Activated CD4-positive, alpha-beta T cell treated with anti-CD3 and anti-CD28 coated beads for 24 hours (primary cell): ENCODE results near the gene PCSK5.

Experiments
- DNase-seq, 2 donors: peaks; one replicate each; pipeline ENCODE4 v3.0.0-alpha.2; 2020; ENCODE audit warnings: low read depth in 2 of 2

Gene PCSK5

DNA sequence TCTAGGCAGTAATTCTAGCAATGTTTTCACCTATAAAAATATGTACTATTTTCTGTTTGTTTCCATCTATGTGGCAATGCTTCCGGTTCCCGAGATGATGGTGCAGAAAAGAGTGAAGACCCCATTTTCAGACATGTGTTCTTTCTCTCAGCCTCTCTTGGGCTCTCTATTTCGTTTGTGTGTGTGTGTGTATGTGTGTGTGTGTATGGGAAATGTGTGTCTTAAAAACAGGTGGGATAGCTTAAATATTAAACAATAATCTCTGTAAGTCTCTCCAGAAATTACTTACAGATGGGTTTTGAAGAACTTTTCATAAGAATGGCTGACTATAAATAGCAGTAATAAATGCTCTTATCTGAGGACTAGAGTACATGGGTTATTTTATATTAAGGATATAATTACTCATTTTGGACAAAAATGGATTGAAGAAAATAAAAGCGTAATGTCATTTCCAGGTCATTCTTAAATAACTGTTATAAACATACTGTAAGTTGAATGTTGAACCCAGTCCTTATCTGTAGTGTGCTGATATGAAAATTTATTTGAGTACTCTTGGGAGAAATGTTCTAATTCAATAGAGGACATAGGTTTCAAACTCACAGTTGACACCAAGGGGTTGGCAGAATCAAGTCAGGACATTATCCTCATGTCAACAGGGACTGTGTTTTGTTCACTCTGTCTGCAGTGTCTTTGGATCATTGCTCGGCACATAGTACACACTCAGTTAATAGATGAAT, 31.1 kb downstream of the PCSK5 start:
- DNase-seq = no peak

DNA sequence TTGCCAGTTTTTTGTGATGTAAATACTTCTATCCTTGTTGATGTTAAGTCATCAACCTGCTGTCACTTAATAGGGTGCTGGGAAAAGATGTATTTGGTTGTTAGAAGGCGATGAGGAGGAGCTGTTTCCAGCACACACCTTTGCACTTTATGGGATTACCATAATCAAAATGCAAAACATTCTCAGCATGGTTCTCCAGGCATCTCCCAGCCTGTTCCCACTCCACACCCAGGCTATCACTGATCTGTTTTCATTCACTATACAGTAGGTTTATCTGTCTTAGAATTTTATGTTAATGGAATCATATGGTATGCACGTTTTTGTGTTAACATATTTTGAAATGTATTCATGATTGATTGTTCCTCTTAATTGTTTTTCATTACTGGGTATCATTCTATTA, 35.9 kb downstream of the PCSK5 start:
- DNase-seq = no peak

DNA sequence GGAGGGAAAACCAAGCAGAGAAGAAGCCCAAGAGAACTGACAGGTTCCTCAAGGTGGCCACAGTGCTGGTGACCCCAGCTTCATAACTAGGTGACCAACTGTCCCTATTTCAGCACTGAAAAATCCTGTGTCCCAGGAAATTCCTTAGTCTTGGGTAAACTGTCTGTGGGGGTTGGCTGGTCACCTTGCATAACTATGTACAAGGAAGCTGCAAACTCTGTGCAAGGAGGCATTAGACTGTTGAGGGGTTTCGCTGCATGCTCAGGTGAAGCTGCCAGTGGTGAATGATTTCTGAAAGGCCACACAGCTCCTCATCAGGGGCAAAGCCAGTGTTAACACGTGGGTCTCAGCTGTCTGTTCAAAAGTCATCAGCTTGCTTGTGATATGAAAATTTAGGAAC, 36.9 kb downstream of the PCSK5 start:
- DNase-seq = no peak

DNA sequence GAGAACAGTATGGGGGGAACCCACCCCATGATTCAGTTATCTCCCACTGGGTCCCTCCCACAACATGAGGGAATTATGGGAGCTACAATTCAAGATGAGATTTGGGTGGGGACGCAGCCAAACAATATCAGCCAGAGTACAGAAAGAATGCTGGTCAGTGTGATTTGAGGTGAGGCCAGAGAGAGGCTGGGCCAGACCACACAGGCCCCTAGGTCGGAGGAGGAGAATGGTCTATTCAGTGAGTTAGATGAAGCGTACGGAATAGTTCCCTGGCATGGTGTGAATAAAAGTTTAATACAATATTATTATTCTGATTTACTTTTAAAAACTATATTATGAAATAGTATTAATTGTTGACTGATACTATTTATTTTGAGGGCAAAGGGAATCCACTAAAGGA, 39.7 kb downstream of the PCSK5 start:
- no peak for DNase-seq

GRCh38 chr9:75930730-75931321, 40.4 kb downstream of the PCSK5 start:
- DNase-seq = no peak

GRCh38 chr9:75933982-75934381, 43.5 kb downstream of the PCSK5 start:
- no peak for DNase-seq

- DNase-seq = no peak
These were observed 45.1 kb downstream of the PCSK5 start for GRCh38 chr9:75935591-75935990.

GRCh38 chr9:75937521-75938258, 47.2 kb downstream of the PCSK5 start:
- no peak for DNase-seq

DNA sequence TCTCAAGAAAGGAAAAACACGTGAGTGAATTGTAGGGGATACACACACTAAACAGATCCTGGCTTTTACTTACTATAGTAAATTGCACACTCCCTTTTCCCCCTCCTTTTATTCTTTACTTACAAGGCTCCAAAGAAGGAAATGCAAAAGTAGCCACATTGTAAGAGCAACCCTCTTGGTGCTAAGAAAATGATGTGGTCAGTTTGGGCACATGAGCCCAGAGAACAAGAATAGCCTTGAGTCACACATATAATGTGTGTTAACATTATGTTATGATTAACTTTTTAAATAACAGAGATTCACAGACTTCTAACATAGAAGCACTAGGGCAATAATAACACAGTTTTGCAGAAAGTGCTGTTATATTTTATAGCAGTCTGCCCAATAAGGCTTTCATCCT, 48.5 kb downstream of the PCSK5 start:
- no peak for DNase-seq

GRCh38 chr9:75939536-75940111, 49.2 kb downstream of the PCSK5 start:
- no peak for DNase-seq

GRCh38 chr9:75941066-75941465, 50.6 kb downstream of the PCSK5 start:
- no peak for DNase-seq

DNA sequence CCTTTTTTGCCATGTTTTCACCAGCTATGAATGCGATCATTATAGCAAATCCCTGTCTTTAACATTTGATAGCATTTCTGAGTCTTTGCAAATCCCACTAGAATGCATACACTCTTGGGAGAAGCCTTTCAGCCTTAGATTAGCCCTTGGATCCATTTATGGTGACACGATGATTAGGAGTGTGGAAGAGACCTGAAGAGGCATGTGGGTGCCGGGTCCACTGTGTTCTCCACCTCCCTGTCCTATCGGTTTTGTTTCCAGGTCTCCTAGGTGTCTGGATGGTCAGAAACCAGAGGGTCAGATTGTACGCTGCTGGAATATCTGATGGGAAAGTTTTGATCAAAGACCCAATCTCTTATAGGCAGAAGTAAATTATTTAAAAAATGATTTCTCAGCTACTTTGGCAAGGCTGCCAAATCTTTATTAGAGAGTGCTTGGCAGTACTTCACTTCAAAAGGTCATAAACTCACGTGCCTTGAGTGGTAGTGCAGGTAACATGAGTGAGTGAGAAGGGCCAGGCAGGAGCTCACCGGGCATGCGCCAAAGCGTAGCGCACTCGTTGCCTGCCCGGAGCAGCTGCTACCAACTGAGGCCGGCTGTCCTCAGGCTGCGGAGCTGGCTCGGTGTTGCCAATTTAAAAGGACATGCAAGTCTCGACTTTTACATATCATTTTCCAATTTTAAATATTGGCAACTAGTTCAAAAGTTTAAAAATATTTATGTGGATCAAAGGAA, 51.3 kb downstream of the PCSK5 start:
- DNase-seq = no peak

DNA sequence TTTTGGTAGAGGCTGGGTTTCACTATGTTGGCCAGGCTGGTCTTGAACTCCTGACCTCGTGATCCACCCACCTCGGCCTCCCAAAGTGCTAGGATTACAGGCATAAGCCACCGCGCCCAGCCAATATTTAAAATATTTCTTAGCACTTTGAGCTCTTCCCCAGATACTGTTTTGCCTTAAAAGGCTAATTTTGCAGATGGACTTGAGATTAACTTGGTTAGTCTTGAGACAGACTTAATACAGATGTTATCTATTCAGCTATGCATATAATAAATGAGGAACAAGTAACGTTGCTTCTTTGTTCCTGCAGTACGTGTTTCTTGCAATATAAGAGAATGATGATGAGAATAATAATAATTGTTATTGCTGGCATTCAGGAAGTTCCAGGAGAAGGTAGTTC, 56.3 kb downstream of the PCSK5 start:
- DNase-seq = no peak

GRCh38 chr9:75947233-75947632, 56.8 kb downstream of the PCSK5 start:
- DNase-seq = no peak

GRCh38 chr9:75950998-75951397, 60.5 kb downstream of the PCSK5 start:
- no peak for DNase-seq

DNA sequence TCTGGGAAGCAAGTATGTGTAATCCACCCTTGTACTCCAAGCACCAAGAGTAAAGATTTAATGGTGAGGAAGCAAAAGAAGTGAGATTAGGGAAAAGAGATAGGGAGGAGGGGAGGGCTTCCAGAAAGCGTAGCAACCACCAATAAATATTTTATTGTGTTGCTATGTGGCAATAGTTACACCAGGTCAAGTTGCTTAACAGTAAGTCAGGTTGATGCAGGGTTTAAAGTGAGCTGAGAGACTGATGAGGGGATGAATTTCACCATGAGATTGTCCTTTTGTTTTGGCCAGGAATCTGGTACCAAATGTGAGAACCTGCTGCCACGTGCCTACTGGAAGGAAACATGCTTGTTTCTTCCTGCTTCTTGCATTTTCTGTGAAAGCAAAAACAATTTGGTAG, 62.7 kb downstream of the PCSK5 start:
- DNase-seq = no peak

DNA sequence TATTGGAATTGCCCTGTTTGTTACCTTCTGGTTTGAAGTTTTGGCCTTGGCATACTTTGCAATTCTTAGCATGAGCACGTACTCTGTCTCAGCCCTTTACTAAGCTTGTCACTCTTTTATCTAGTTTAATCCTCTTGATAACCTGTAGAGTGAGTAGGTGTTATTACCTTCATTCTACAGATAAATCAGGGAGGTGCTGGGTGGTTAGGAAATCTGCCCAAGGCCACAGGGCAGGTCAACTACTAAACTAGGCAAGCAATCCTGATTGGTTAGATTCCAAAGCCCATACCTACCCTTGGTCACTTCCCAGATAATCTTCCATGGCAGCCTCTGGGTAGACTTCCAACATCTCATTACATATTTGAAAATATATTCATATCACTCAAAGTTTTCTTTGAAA, 65.7 kb downstream of the PCSK5 start:
- no peak for DNase-seq

GRCh38 chr9:75957116-75957515, 66.6 kb downstream of the PCSK5 start:
- DNase-seq = no peak

- no peak for DNase-seq
These were observed 67.8 kb downstream of the PCSK5 start for GRCh38 chr9:75958226-75958625.

GRCh38 chr9:75960551-75960950, 70.1 kb downstream of the PCSK5 start:
- no peak for DNase-seq

GRCh38 chr9:75962013-75962661, 71.7 kb downstream of the PCSK5 start:
- DNase-seq = no peak

GRCh38 chr9:75962662-75963036, 72.2 kb downstream of the PCSK5 start:
- no peak for DNase-seq
